Prostate gland (tissue), 2 donors: ENCODE results near the gene FAM118B. TPM values are rescaled to one million over a fixed set of nuclear protein-coding genes. Genes with fewer than 3 reads are reported as not detected.

Experiments used
- DNase-seq: peaks from one replicate; pipeline ENCODE4 v3.0.0-alpha.2; 2019; ENCODE audit warnings: low spot score
- H3K27ac ChIP-seq, 2 donors: fragments of 200-600 bp; sonication (generic); 2 replicates each; pipeline ENCODE4 v1.5.1; 2017 to 2019
- H3K27me3 ChIP-seq: fragments of 200-600 bp; sonication (generic); replicated peaks from 2 replicates; pipeline ENCODE4 v1.5.1; 2019; ENCODE audit not compliant: insufficient read depth
- H3K36me3 ChIP-seq, 2 donors: fragments of 200-600 bp; sonication (generic); 1 replicate in 1 of 2; 2 replicates in 1 of 2; pipeline versions ENCODE4 v1.5.1 to v1.8.1; 2017 to 2019
- H3K4me1 ChIP-seq: fragments of 200-600 bp; sonication (generic); replicated peaks from 2 replicates; pipeline ENCODE4 v1.5.1; 2019
- H3K4me3 ChIP-seq, 2 donors: fragments of 200-600 bp; sonication (generic); 2 replicates each; pipeline ENCODE4 v1.5.1; 2017 to 2019
- H3K9me3 ChIP-seq: fragments of 200-600 bp; sonication (generic); 2 replicates; pipeline ENCODE4 v1.5.1; 2017
- POLR2A ChIP-seq: fragments of 450-650 bp; IDR thresholded peaks from one replicate; pipeline ENCODE4 v1.6.1; 2016; ENCODE audit warnings: antibody characterized with exemption, mild to moderate bottlenecking
- POLR2AphosphoS5 ChIP-seq: sonication (generic); formaldehyde crosslinking; IDR thresholded peaks from one replicate; pipeline ENCODE4 v1.6.1; 2017; ENCODE audit warnings: antibody characterized with exemption
- WGBS: methylation state at CpG from one replicate; pipeline ENCODE4 v1.1.5; 2018; 5-methylcytosine and 5-hydroxymethylcytosine counted together
- intact Hi-C: fragments of 100-400 bp; cut with DNase I; formaldehyde crosslinking; loops from one replicate; pipeline ENCODE4 v1.14.2; 2022
- total RNA-seq, 2 donors: library from RNA; depleted of rRNA; stranded (reverse); fragments of >200 nt; gene quantifications; one replicate each; pipeline ENCODE4 v1.1.0, GENCODE V29; 2016
- TF ChIP-seq, protein P1 (sequence below), 4 experiments: fragments of 200-600 bp in 2 of 4; fragments of 450-650 bp in 2 of 4; sonication (generic) in 2 of 4; IDR thresholded peaks; 1 replicate in 3 of 4; 2 replicates in 1 of 4; pipeline ENCODE4 v1.5.1; 2016 to 2019; ENCODE audit warnings: antibody characterized with exemption in 4 of 4, mild to moderate bottlenecking in 2 of 4, moderate library complexity in 2 of 4

The FAM118B gene
- total RNA-seq, 2 donors from 2014 or later, result 18.9 to 21.7 TPM

DNA sequence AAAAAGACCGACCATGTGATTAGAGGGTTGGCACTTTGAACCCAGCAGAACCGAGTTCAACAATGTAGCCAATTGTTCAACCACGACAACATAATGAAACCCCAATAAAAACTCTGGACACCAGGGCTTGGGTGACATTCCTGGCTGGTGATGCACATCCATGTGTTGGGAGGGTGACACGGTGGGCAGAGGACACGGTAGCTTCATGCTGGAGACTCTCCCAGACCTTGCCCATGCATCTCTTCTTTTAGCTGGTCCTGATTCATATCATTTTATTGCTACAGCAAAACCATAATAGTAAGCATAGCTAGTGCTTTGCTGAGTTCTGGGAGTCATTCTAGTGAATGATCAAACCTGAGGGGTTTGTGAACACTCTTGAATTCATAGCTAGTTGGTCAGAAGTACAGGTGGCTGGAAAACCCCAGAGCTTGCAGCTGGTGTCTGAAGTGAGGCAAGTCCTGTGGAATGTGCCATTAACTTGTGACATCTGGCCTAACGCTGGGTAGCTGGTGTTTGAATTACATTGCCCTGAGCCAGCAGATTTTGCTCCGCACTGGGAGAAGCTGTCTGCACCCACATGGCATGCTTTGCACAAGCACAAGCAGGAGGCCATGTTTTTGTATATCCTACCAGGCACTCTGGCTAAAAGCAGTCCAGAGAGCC, 14.2 kb upstream of the FAM118B start:
- H3K27ac ChIP-seq, result no peak overlapping the region
- TF ChIP-seq POLR2A (no peak), POLR2AphosphoS5 (no peak)
- TF ChIP-seq, protein P1, sequence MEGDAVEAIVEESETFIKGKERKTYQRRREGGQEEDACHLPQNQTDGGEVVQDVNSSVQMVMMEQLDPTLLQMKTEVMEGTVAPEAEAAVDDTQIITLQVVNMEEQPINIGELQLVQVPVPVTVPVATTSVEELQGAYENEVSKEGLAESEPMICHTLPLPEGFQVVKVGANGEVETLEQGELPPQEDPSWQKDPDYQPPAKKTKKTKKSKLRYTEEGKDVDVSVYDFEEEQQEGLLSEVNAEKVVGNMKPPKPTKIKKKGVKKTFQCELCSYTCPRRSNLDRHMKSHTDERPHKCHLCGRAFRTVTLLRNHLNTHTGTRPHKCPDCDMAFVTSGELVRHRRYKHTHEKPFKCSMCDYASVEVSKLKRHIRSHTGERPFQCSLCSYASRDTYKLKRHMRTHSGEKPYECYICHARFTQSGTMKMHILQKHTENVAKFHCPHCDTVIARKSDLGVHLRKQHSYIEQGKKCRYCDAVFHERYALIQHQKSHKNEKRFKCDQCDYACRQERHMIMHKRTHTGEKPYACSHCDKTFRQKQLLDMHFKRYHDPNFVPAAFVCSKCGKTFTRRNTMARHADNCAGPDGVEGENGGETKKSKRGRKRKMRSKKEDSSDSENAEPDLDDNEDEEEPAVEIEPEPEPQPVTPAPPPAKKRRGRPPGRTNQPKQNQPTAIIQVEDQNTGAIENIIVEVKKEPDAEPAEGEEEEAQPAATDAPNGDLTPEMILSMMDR (IDR thresholded peaks at IDR 0.05), result no peak
- 72% methylated on average over 7 of the region's 7 CpGs for WGBS

DNA sequence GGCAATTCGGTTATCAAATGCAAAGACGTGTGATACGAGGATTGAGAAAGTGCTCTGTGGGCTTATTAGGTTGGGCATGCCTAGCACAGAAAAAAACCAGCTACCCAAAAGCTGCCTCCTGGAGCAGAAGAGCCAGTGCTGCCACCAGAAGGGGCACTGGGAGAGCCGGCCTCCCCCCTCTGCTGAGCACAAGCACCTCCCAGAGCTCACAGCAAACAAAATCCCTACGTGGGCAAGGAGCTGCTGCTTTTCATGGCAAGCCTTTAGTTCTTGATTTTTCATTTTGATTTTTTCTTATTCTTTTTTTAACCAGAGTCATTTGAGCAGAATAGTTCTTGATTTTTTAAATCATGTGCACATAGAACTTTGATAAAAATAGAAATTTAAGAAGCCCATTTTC, 12.9 kb upstream of the FAM118B start:
- intact Hi-C loops, result no loop called here
- H3K4me3 ChIP-seq, result no peak overlapping the region
- TF ChIP-seq, protein P1 (IDR thresholded peaks at IDR 0.05), result no peak
- H3K4me1 ChIP-seq, result no peaks in the 10 kb centered on the region
- H3K27me3 ChIP-seq, result no peaks in the 10 kb centered on the region
- no peak overlapping the region for H3K27ac ChIP-seq
- peaks cover 0 to 7% of the 10 kb centered on the region in 2 donors for H3K36me3 ChIP-seq
- 90% methylated on average over 5 of the region's 5 CpGs for WGBS
- DNase-seq, result no peak
- no peaks in the 10 kb centered on the region for H3K9me3 ChIP-seq

More for the DNA sequence above, 14.2 kb upstream of the FAM118B start:
- no peaks in the 10 kb centered on the region for H3K36me3 ChIP-seq
- no peak for DNase-seq
- H3K27me3 ChIP-seq, result no peaks in the 10 kb centered on the region
- H3K4me1 ChIP-seq, result no peaks in the 10 kb centered on the region
- H3K9me3 ChIP-seq, result no peaks in the 10 kb centered on the region
- H3K4me3 ChIP-seq, result no peak overlapping the region
- intact Hi-C loops, result no loop called here

DNA sequence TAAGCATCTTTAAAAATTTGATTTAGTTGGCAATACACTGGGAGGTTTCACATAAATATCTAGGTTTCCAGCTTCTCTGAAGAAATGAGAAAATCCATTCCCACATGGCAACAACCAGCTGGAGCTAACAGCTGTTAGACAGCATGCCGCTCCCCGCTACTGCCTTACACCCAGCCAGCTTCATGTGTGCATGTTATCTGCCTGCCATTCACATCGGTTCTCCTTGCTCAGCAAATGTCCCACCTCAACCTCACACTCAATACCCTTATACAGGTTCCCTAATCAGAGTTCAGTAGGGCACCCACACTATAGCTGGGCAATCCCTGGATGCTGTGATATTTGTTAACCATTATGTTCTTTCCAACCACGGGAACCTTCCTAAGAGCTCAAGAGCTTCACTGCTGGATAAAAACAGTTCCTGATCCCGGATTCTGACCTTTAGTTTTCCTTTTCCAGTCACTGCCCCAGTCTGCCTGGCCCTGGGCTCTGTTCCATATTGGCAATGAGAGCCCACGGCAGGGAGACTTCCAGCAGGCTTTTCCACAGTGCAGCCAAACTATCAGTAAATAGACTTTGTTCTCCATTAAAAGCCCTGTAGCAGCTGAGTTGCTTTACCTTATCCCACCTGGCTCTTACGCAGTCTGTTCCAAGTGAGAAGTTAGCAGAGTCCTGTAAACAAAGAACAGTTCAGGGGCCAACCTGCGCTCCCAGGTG, 8.8 kb upstream of the FAM118B start:
- TF ChIP-seq POLR2AphosphoS5, result no peak
- no peak for TF ChIP-seq POLR2A
- TF ChIP-seq, protein P1 (IDR thresholded peaks at IDR 0.05), result no peak
- Histone ChIP-seq H3K27me3 (no peaks in the 10 kb centered on the region), H3K4me3 (no peak overlapping the region), H3K36me3 (peaks cover 2 to 10% of the 10 kb centered on the region in 2 donors), H3K27ac (no peak overlapping the region), H3K4me1 (no peaks in the 10 kb centered on the region), H3K9me3 (no peaks in the 10 kb centered on the region)
- DNase-seq, result no peak
- WGBS, result 93% methylated on average over 8 of the region's 8 CpGs
- intact Hi-C loops, result no loop called here

DNA sequence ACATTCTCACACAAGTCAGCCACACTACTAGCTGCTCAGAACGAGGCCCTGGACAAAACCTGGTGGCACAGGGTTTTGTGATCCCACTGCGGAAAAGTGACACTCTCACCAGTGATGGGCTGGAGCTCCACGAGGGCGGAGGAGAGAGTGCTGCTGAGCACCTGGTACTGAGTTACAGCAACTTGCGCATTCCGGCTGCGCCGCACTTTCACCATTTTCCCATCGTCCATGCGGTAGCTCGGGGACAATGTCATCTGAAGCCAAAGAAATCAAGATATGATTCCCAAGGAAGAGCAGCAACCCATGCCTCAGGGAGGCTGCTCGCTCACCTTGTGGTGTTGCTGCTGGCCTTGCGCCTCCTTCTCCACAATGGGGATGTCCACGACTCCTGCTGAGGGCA, 6.2 kb upstream of the FAM118B start:
- intact Hi-C loops, result no loop called here
- H3K4me1 ChIP-seq, result no peaks in the 10 kb centered on the region
- no peak for TF ChIP-seq POLR2A
- TF ChIP-seq, protein P1 (IDR thresholded peaks at IDR 0.05), result no peak
- TF ChIP-seq POLR2AphosphoS5, result no peak
- 96% methylated on average over 14 of the region's 14 CpGs for WGBS
- no peak for DNase-seq
- H3K4me3 ChIP-seq, result no peak overlapping the region
- no peak overlapping the region for H3K27ac ChIP-seq
- no peaks in the 10 kb centered on the region for H3K9me3 ChIP-seq
- H3K36me3 ChIP-seq, result peaks cover 2 to 10% of the 10 kb centered on the region in 2 donors
- no peaks in the 10 kb centered on the region for H3K27me3 ChIP-seq

DNA sequence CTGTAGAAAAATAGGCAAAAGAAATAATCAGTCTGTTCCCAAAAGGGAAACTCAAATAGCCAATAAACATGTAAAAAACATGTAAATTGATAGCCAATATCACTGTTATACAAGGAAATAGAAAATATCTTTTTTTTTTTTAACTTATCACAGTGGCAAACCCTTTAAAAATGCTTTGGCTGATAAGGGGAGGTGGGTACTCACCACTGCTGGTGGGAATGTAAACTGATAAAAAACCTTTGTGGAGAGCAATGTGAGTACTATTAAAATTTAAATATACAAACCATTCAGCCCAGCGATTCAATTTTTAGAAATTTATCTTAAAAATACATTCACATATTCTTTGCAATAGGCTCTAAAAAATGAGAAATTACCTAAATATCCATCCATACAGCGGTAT, 3.7 kb upstream of the FAM118B start:
- WGBS, result 97% methylated on average over 2 of the region's 2 CpGs
- peaks cover 3% of the 10 kb centered on the region for H3K4me1 ChIP-seq
- no peak overlapping the region for H3K4me3 ChIP-seq
- H3K27me3 ChIP-seq, result no peaks in the 10 kb centered on the region
- no peak overlapping the region for H3K27ac ChIP-seq
- intact Hi-C loops, result no loop called here
- TF ChIP-seq POLR2A (no peak), POLR2AphosphoS5 (no peak)
- TF ChIP-seq, protein P1 (IDR thresholded peaks at IDR 0.05), result no peak
- no peak for DNase-seq
- H3K9me3 ChIP-seq, result no peaks in the 10 kb centered on the region
- H3K36me3 ChIP-seq, result peaks cover 2 to 10% of the 10 kb centered on the region in 2 donors
